GM10847 (cell line): Measurements from ENCODE around the gene CCDC196.

Source experiments
- POLR2A ChIP-seq: IDR thresholded peaks from 2 replicates; pipeline ENCODE4 v1.6.1; 2011; ENCODE audit not compliant: insufficient read length; ENCODE audit errors: extremely low read depth

CCDC196 gene

GRCh38 chr14:66508846-66509621 lies 22.9 kb downstream of the CCDC196 start:
- TF ChIP-seq POLR2A, result no peak

GRCh38 chr14:66509874-66510273 lies 23.7 kb downstream of the CCDC196 start:
- no peak for TF ChIP-seq POLR2A

- no peak for TF ChIP-seq POLR2A
Observed at GRCh38 chr14:66511849-66512248, 25.7 kb downstream of the CCDC196 start.

GRCh38 chr14:66514213-66514612 lies 28.0 kb downstream of the CCDC196 start:
- no peak for TF ChIP-seq POLR2A

- no peak for TF ChIP-seq POLR2A
Observed at GRCh38 chr14:66530526-66530925, 44.4 kb downstream of the CCDC196 start.

- TF ChIP-seq POLR2A, result no peak
Observed at GRCh38 chr14:66539034-66539433, 52.9 kb downstream of the CCDC196 start.

- TF ChIP-seq POLR2A, result no peak
Observed at GRCh38 chr14:66540038-66540437, 53.9 kb downstream of the CCDC196 start.

GRCh38 chr14:66541627-66542026 lies 55.5 kb downstream of the CCDC196 start:
- TF ChIP-seq POLR2A, result no peak

GRCh38 chr14:66543996-66544395 lies 57.8 kb downstream of the CCDC196 start:
- no peak for TF ChIP-seq POLR2A
